HG03066 (cell line): ENCODE measurements around the gene HMX1.

Experiments used
- ATAC-seq: cut with Tn5 transposase; IDR thresholded peaks from one replicate; pipeline ENCODE4 v1.9.1; 2021; ENCODE audit warnings: low read depth; ENCODE audit not compliant: unreplicated experiment

The HMX1 gene

GRCh38 chr4:8871417-8872401 is at the start of gene HMX1:
HMX1 (minus strand) TSS chr4:8871839; CDS start chr4:8871614, 225 bp downstream.
- no peak for ATAC-seq

- no peak for ATAC-seq
Observed at GRCh38 chr4:8920969-8921368, 49.3 kb upstream of the HMX1 start.

- no peak for ATAC-seq
Observed at GRCh38 chr4:8920289-8920965, 48.8 kb upstream of the HMX1 start.

GRCh38 chr4:8919651-8920288 is 48.1 kb upstream of the HMX1 start:
- ATAC-seq: no peak

- peak; percentile 84 for ATAC-seq
Observed at GRCh38 chr4:8917868-8918783, 46.5 kb upstream of the HMX1 start.

- ATAC-seq: no peak
Observed at GRCh38 chr4:8917321-8917811, 45.7 kb upstream of the HMX1 start.

GRCh38 chr4:8916906-8917305 is 45.3 kb upstream of the HMX1 start:
- ATAC-seq: no peak

- no peak for ATAC-seq
Observed at GRCh38 chr4:8916351-8916885, 44.8 kb upstream of the HMX1 start.

- ATAC-seq: no peak
Observed at GRCh38 chr4:8915201-8916200, 43.9 kb upstream of the HMX1 start.

GRCh38 chr4:8914461-8915171 is 43.0 kb upstream of the HMX1 start:
- no peak for ATAC-seq

GRCh38 chr4:8913858-8914460 is 42.3 kb upstream of the HMX1 start:
- ATAC-seq: no peak

- no peak for ATAC-seq
Observed at GRCh38 chr4:8913121-8913857, 41.6 kb upstream of the HMX1 start.

GRCh38 chr4:8912506-8912905 is 40.9 kb upstream of the HMX1 start:
- no peak for ATAC-seq

- no peak for ATAC-seq
Observed at GRCh38 chr4:8912089-8912455, 40.4 kb upstream of the HMX1 start.

- ATAC-seq: no peak
Observed at GRCh38 chr4:8911316-8912088, 39.9 kb upstream of the HMX1 start.

- no peak for ATAC-seq
Observed at GRCh38 chr4:8910822-8911315, 39.2 kb upstream of the HMX1 start.
